Glutamatergic neuron (in vitro differentiated cells): Measurements from ENCODE around the gene SEPTIN3. TPM values are rescaled to one million over a fixed set of nuclear protein-coding genes. Genes with fewer than 3 reads are reported as not detected.

Experiments used
- DNase-seq: peaks from one replicate; pipeline ENCODE4 v3.0.0; 2022
- H3K27ac Mint-ChIP-seq: one replicate; pipeline ENCODE4 v1.8.0; 2020; ENCODE audit warnings: mild to moderate bottlenecking, mixed read lengths, inconsistent platforms; ENCODE audit not compliant: unreplicated experiment
- H3K27me3 Mint-ChIP-seq: one replicate; pipeline ENCODE4 v1.8.0; 2020; ENCODE audit warnings: mild to moderate bottlenecking, moderate library complexity, mixed read lengths, inconsistent platforms; ENCODE audit not compliant: unreplicated experiment
- H3K36me3 Mint-ChIP-seq: one replicate; pipeline ENCODE4 v1.8.0; 2020; ENCODE audit warnings: mild to moderate bottlenecking, mixed read lengths, inconsistent platforms; ENCODE audit not compliant: unreplicated experiment
- H3K4me1 Mint-ChIP-seq: one replicate; pipeline ENCODE4 v1.8.0; 2020; ENCODE audit warnings: mild to moderate bottlenecking, low read depth, mixed read lengths, inconsistent platforms; ENCODE audit not compliant: unreplicated experiment
- H3K4me3 Mint-ChIP-seq: one replicate; pipeline ENCODE4 v1.8.0; 2020; ENCODE audit warnings: mild to moderate bottlenecking, mixed read lengths, inconsistent platforms; ENCODE audit not compliant: unreplicated experiment
- H3K9me3 Mint-ChIP-seq: one replicate; pipeline ENCODE4 v1.8.0; 2020; ENCODE audit warnings: mild to moderate bottlenecking, moderate library complexity, mixed read lengths, inconsistent platforms; ENCODE audit not compliant: unreplicated experiment
- CTCF ChIP-seq: fragments of 200-600 bp; sonication (generic); IDR thresholded peaks from one replicate; pipeline ENCODE4 v1.5.0; 2021; ENCODE audit not compliant: partially characterized antibody, unreplicated experiment
- total RNA-seq: library from RNA; stranded (reverse); fragmentation: NEBNext Ultra II Directional; extraction: Animal tissue kit (Norgen Biotek cat#: 25700); gene quantifications from one replicate; pipeline ENCODE4 v1.2.1, GENCODE V29; 2021; ENCODE audit not compliant: unreplicated experiment

SEPTIN3 gene
- total RNA-seq, 1 donor from 2014 or later, result 216 TPM

GRCh38 chr22:41935015-41935351, 34.3 kb upstream of the SEPTIN3 start:
- H3K9me3 Mint-ChIP-seq, result peaks cover 1% of the 10 kb centered on the region
- H3K4me1 Mint-ChIP-seq, result peaks cover 2% of the 10 kb centered on the region
- H3K27ac Mint-ChIP-seq, result no peak overlapping the region
- DNase-seq, result no peak
- H3K27me3 Mint-ChIP-seq, result peaks cover 4% of the 10 kb centered on the region
- no peak for TF ChIP-seq CTCF
- no peaks in the 10 kb centered on the region for H3K36me3 Mint-ChIP-seq
- H3K4me3 Mint-ChIP-seq, result no peak overlapping the region

GRCh38 chr22:41935509-41935908, 33.7 kb upstream of the SEPTIN3 start:
- Mint-ChIP-seq H3K27ac (no peak overlapping the region), H3K27me3 (peaks cover 4% of the 10 kb centered on the region), H3K9me3 (peaks cover 1% of the 10 kb centered on the region), H3K4me3 (no peak overlapping the region), H3K36me3 (no peaks in the 10 kb centered on the region), H3K4me1 (peaks cover 2% of the 10 kb centered on the region)
- no peak for TF ChIP-seq CTCF
- DNase-seq, result no peak

GRCh38 chr22:41936894-41937169, 32.4 kb upstream of the SEPTIN3 start:
- Mint-ChIP-seq H3K4me1 (no peaks in the 10 kb centered on the region), H3K27ac (no peak overlapping the region), H3K36me3 (no peaks in the 10 kb centered on the region), H3K4me3 (no peak overlapping the region), H3K27me3 (peaks cover 2% of the 10 kb centered on the region), H3K9me3 (peaks cover 1% of the 10 kb centered on the region)
- TF ChIP-seq CTCF, result no peak
- DNase-seq, result no peak

GRCh38 chr22:41939981-41940831, 29.0 kb upstream of the SEPTIN3 start:
- no peak for DNase-seq

More at GRCh38 chr22:41939981-41940831, 29.0 kb upstream of the SEPTIN3 start:
- no peaks in the 10 kb centered on the region for H3K36me3 Mint-ChIP-seq
- H3K4me3 Mint-ChIP-seq, result no peak overlapping the region
- H3K9me3 Mint-ChIP-seq, result peaks cover 5% of the 10 kb centered on the region
- H3K27me3 Mint-ChIP-seq, result peaks cover 1% of the 10 kb centered on the region
- no peaks in the 10 kb centered on the region for H3K4me1 Mint-ChIP-seq
- H3K27ac Mint-ChIP-seq, result peak overlapping the region; percentile 41
- TF ChIP-seq CTCF, result no peak
